Measurements from ENCODE around the gene SPTBN4. TPM values are rescaled to one million over a fixed set of nuclear protein-coding genes. Genes with fewer than 3 reads are reported as not detected.

SPTBN4 gene
- total and polyA plus RNA-seq, 10 of the 15 experiments (the other 5 are each of a cell fraction or from before 2014, with no cell fraction given) = 0.04 to 1.1 (median 0.34) TPM; not detected in 1

DNA sequence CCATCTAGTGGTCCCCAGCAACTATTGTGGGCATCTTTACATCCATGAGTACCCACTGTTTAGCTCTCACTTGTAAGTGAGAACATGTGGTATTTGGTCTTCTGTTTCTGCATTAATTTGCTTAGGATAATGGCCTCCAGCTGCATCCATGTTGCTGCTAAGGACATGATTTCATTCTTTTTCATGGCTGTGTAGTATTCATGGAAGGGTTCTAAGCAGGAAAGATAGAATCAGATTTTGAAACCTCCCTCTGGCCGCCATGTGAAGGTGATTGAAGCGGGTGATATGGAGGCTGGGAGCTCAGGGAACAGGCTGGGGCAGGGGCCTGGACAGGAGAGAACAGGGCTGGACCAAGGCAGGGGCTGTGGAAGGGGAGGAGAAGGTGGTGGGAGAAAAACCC lies 154.5 kb downstream of the SPTBN4 start (continued):
- TF ChIP-seq, protein P1, sequence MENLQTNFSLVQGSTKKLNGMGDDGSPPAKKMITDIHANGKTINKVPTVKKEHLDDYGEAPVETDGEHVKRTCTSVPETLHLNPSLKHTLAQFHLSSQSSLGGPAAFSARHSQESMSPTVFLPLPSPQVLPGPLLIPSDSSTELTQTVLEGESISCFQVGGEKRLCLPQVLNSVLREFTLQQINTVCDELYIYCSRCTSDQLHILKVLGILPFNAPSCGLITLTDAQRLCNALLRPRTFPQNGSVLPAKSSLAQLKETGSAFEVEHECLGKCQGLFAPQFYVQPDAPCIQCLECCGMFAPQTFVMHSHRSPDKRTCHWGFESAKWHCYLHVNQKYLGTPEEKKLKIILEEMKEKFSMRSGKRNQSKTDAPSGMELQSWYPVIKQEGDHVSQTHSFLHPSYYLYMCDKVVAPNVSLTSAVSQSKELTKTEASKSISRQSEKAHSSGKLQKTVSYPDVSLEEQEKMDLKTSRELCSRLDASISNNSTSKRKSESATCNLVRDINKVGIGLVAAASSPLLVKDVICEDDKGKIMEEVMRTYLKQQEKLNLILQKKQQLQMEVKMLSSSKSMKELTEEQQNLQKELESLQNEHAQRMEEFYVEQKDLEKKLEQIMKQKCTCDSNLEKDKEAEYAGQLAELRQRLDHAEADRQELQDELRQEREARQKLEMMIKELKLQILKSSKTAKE (IDR thresholded peaks at IDR 0.05; ENCODE audit: low read depth, poor library complexity, severe bottlenecking) = no peak
- no peak for TF ChIP-seq RCOR1 (conservative IDR thresholded peaks at IDR 0.05; ENCODE audit: low read depth, low read length)

DNA sequence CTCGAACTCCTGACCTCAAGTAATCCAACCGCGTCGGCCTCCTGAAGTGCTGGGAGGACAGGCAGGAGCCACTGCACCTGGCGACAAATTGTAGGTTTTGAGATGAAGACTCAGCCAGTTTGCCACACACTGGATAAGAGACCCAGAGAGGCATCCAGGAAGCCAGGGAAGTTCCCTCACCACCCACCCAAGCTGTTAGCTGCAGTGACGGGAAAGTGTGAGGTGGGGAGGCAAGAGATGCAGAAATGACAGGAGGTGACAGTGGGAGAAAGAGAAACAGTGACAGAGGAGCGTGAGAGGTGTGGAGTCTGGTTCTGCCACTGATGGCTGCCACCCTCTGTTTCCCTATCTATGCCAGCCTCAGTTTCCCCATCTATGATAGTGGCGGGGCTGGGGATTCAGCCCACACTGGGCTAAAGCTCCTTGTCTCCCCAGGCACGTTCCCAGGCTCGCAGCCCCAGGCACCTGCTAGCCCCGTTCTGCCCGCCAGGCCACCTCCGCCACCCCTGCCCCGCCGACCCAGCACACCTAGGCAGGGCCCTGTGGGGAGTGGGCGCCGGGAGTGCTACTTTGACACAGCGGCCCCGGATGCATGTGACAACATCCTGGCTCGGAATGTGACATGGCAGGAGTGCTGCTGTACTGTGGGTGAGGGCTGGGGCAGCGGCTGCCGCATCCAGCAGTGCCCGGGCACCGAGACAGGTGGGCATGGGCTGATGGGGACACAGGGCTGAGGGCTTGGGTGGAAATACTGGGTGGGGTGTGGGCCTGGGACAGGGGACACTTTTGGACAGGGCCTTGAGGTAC lies 155.4 kb downstream of the SPTBN4 start:
- ATAC-seq (no peak), FAIRE-seq (no peak), DNase-seq (ENCODE audit: low read depth, low spot score) (no peak)
- Histone ChIP-seq H3K9me3 (replicated peaks; ENCODE audit: control insufficient read depth, insufficient read depth, low read length) (no peaks in the 10 kb centered on the region; the same call in 2 of the 3 replicates), H3K27ac (ENCODE audit: control insufficient read depth, insufficient read depth) (no peak overlapping the region), H3K4me3 (no peak overlapping the region), H3K79me2 (ENCODE audit: control insufficient read depth, insufficient read depth, low read length) (no peaks in the 10 kb centered on the region), H3K36me3 (ENCODE audit: control insufficient read depth in 2 of 2, insufficient read depth in 2 of 2, low read length in 1 of 2) (no peaks in the 10 kb centered on the region; a peak in 1 of 4 replicates), H3K9ac (ENCODE audit: control insufficient read depth, insufficient read depth, low read length) (no peak overlapping the region), H3K4me1 (ENCODE audit: control insufficient read depth, insufficient read depth, low read length) (peaks cover 7% of the 10 kb centered on the region; the same call in 1 of the 2 replicates), H3K27me3 (replicated peaks in 1 of 2; ENCODE audit: control insufficient read depth in 2 of 2, insufficient read depth in 2 of 2, low read length in 1 of 2) (no peaks in the 10 kb centered on the region), H3K4me2 (ENCODE audit: control insufficient read depth, insufficient read depth) (no peak overlapping the region), H4K20me1 (ENCODE audit: control insufficient read depth, insufficient read depth) (no peaks in the 10 kb centered on the region), H2AFZ (ENCODE audit: control insufficient read depth, low read depth, low read length) (no peak overlapping the region)
- no peak for TF ChIP-seq IRF4 (IDR thresholded peaks at IDR 0.05; ENCODE audit: low read depth, low read length)
- ChIA-PET SMC1A (ENCODE audit: uncharacterized antibody, unreplicated experiment) (interaction anchor here (1.3 to 2.2 kb wide), 3 partner anchors 13 to 319 kb away, joined by 4 to 6 read pairs (median 4); no protein-coding TSS in a partner anchor), POLR2A (interaction anchor here (0.6 kb wide), 1 partner anchor 134 kb away, joined by 3 read pairs; no protein-coding TSS in a partner anchor), CTCF (no interaction called here), RAD21 (ENCODE audit: unreplicated experiment) (interaction anchor here (0.8 kb wide), 1 partner anchor 13 kb away, joined by 3 read pairs; no protein-coding TSS in a partner anchor)
- intact Hi-C loops (cut with micrococcal nuclease; ENCODE audit: unreplicated experiment) (no loop called here), in situ Hi-C loops (cut with MboI) (no loop called here)
- WGBS (ENCODE audit: insufficient coverage, insufficient replicate concordance, low lambda C conversion rate, missing lambda C conversion rate) = 84% methylated on average over 24 of the region's 24 CpGs
- BruUV-seq (replicated peaks) = no TSS peak
